Body of pancreas (tissue), 4 donors: ENCODE measurements around the gene BTD. TPM values are rescaled to one million over a fixed set of nuclear protein-coding genes. Genes with fewer than 3 reads are reported as not detected.

Source experiments
- microRNA-seq, 2 donors: library from miRNA; unstranded; fragments of <30 nt; microRNA quantifications; one replicate each; pipeline ENCODE4, GENCODE V29; 2016; ENCODE audit warnings: borderline number of aligned reads in 2 of 2, borderline replicate concordance in 2 of 2
- small RNA-seq: library from RNA; depleted of rRNA; stranded (forward); fragments of <200 nt; gene quantifications from one replicate; pipeline ENCODE3, GENCODE V24; 2016
- total RNA-seq, 2 donors: library from RNA; depleted of rRNA; stranded (reverse); fragments of >200 nt; gene quantifications; one replicate each; pipeline ENCODE4 v1.1.0, GENCODE V29; 2016

The BTD gene
- total RNA-seq, 2 donors from 2014 or later: 8.2 to 24.4 TPM

Small RNA genes within 50 kb of the gene (microRNA-seq; reads per million reads assigned to microRNA genes)
- gene MIR3134: 0 reads per million in 2 donors

Small RNA genes within 50 kb of the gene (small RNA-seq; reads per million reads assigned to genes)
- gene MIR3134: not detected

Other genes starting within 250 kb of the BTD start
- gene METTL6, start 174.2 kb upstream of the BTD start, total RNA-seq: 10 to 100 TPM in 1 of 2 donors, 1 to 10 TPM in 1; 3.3 to 14.5 TPM
- 10 to 100 TPM in 1 of 2 donors, 1 to 10 TPM in 1; 9.1 to 12.9 TPM for gene EAF1, start 174.1 kb upstream of the BTD start, total RNA-seq
- gene COLQ, start 80.0 kb upstream of the BTD start, total RNA-seq: 1 to 10 TPM; 1.8 to 5.3 TPM
- gene HACL1, start 176 bp upstream of the BTD start, total RNA-seq: 10 to 100 TPM; 12.5 to 19.5 TPM
- 10 to 100 TPM; 26.7 to 37.1 TPM for gene ANKRD28, start 196.2 kb downstream of the BTD start, total RNA-seq